Limb (tissue), 2 donors: Measurements from ENCODE around the gene DAAM2.

Source experiments
- DNase-seq, 2 donors: peaks; one replicate each; pipeline ENCODE4 v3.0.0-alpha.2; 2016; ENCODE audit errors: extremely low spot score in 2 of 2

The DAAM2 gene

DNA sequence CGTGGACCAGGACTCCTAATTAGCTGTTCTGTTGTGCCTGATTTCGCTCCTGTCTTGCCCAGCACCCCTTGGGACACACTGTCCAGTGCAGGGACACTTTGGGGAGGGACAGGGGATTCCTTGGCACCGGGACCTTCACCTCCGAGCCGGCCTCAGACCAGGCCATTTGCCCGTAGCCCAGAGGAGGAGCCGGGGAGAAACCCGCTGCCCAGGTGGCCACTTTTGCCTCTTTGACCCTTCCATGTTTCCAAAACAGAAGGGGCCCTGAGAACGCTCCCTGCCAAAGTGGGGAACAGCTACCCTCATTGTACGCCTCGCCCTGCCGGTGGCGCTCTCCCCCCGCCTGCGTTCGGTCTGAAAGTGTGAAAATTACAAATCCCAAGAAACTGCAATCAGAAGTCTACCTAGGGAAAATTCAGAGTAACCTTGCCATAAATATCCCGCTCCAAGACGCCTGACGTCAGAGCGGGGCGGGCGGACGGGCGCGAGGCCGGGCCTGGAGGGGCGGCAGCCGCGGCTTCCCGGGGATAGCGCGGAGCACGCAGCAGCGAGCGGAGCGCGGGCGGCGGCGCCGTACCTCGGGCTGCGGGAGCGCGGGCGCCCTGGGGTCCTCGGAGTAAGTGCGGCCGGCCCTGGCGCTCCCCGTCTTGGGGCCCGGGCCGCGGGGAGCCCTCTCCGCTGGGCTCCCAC, at the start of gene DAAM2:
Gene DAAM2, plus strand, starts transcription at position 527 of the 690 bp plus-strand sequence. CDS start 63,927 bp downstream, outside the sequence.
- DNase-seq, result peak; percentile 67 to 84

- DNase-seq, result no peak
These were observed 45.4 kb upstream of the DAAM2 start for GRCh38 chr6:39746795-39747194.

GRCh38 chr6:39752835-39753724, 39.1 kb upstream of the DAAM2 start:
- no peak for DNase-seq

DNA sequence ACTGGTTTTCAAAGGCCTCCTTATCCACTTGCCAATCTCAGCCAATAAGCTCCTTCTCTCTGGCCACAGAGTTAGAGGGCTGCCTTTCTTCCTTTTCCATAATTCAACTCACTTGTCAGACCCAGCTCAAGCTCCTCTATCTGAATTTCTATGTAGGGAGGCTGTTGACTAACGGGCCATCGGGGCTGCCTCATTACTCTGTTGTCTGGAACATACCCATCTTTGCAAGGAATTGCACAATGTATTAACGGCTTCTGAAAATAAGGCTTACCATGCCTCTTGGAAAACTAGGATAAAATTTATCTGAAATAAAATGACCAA, 38.5 kb upstream of the DAAM2 start:
- no peak for DNase-seq

DNA sequence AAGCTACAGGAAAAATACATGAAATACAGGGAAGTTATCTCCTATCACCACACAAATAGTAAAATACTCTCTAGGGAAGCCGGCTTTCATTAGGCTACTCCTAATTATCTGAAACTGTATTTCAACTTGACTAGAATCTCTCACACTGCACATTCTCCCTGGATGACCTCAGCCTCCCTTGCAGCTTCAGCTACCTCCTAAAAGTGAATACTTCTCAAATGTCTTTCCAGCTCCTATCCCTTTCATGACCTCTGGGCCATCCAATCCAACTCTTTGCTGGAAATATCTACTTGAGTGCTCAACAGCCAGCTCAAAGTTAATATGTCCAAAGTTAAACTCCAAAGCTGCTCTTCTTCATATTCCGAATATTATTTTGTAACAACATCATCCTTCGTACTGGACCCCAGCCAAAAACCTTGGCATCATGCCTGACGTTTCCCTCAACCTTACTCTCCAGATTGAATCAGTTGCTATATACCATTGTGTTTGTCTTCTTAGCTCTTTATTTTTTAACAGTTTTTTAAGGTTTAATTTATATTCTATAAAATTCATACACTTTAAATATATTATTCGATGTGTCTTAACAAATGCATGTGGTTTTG, 37.6 kb upstream of the DAAM2 start:
- DNase-seq, result no peak

DNA sequence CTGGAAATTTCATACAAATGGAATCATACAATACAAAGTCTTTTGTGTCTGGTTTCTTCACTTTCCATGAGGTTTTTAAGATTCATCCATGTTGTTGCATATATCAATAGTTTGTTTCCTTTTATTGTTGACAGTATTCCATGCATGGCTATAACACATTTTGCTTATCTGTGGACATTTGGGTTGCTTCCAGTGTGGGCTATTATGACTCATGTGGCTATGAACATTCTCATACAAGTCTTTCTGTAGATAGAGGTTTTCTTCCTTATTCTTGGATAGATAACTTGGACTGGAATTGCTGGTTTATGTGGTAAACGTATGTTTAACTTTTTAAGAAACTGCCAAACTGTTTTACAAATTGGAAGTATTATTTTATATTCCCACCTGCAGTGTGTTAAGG, 36.9 kb upstream of the DAAM2 start:
- no peak for DNase-seq

DNA sequence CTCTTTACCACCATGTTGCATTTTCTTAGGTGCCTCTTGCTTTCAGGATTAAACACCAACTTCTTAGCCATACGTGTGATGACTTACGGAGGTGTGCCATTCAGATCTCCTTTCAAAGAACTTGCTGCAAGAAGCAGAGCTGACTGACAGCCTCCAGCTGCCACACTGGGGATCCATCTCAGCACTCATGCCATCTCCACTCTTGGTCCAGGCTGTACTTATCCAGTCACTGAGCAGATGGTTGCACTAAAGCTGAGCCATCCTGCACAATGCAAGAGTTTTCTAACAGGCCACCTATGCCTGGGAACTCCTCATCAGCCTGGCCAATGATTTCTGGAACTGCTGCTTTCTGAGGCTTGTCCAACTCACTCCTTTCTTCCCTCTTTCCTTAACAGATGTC, 35.6 kb upstream of the DAAM2 start:
- no peak for DNase-seq

- DNase-seq, result no peak
These were observed 33.1 kb upstream of the DAAM2 start for GRCh38 chr6:39758905-39759605.

DNA sequence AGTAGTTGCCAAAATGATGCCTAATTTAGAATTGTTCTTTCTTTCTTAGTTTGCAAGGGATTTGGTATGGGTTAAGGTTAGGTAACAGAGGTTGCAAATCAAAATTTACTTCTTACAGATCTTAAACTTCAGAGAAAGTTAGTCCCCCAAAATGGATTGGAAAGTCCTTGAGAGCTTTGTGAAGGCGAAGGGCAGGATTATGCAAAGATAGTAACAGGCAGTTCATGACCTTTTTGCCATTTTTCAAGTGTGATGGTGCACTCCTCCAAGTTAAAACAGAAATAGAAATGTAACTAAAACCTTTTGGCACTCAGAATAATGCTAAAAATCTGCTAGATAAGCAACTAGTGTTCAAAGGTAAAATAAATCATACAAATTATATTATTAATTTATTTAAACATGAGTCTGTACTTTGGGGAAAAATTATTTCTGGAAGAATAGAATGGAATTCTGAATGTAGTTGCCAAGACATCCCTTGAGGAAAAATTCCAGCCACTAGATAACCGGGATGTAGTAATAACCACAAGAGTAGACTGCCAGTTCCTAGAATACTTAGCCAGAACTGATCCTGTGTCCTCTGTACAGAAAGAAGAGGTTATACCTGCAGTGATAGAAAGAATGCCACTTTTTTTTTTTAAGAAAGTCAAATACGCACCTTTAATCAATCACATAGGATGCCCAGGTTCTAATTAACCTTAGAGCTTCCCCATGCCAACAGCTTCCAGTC, 31.8 kb upstream of the DAAM2 start:
- DNase-seq, result no peak

- no peak for DNase-seq
These were observed 26.6 kb upstream of the DAAM2 start for GRCh38 chr6:39765508-39766065.

- no peak for DNase-seq
These were observed 23.2 kb upstream of the DAAM2 start for GRCh38 chr6:39769012-39769411.

GRCh38 chr6:39770446-39770845, 21.7 kb upstream of the DAAM2 start:
- DNase-seq, result no peak

GRCh38 chr6:39772559-39773273, 19.5 kb upstream of the DAAM2 start:
- no peak for DNase-seq

DNA sequence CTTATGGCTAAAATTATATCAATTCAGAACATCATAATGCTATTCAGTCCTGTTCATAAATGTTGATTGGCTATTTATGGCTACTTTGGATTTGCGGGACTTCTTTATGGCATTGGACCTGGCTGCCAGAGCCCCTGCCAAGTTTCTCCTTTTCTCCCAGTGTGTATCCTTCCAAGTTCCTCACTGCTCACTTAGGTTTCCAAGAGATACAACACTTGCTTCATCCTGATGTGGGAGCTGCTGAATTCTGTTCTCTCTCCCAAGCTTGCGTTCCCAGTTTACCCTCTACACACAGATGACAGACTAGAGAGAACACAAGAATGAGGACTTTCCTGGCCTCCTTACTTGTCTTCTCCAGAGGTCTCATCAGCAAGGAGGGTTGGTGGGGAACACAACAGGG, 18.4 kb upstream of the DAAM2 start:
- DNase-seq, result no peak

DNA sequence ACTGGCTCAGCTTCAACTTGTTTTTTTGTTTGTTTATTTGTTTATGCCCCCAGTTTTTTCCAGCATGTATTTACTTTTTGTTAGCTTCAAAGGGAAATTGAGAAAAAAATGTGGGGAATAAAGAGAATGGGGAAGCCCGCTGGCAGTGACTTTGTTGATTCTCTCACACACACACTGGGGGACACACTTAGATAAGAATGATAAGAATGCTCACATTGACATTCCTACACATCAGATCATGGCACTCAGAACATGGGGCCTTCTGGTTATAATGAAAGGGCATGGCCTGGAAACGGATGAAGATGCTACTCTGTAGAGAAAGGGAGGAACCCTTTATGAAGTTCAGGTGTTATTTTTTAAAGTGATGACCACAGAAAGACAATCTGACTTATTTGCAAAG, 15.6 kb upstream of the DAAM2 start:
- DNase-seq, result no peak

DNA sequence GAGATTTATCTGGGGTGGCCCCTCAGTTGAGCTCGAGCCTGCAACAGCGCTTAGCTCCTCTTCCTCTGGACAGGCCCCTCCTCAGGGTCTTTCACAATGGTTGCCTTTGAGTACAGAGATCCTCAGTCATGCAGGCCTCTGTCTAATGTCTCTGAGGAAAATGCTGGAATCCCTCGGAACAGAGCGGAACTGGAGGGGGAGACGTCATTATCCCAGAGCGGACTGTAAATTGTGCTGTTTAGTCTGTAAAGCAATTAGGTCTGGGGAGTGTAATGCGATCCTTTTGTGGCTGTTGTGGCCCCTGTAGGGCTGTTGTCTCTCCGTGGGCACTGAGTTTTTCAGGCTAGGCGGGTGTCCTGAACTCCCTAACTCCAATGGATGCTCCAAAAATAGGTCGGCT, 15.0 kb upstream of the DAAM2 start:
- DNase-seq, result no peak

DNA sequence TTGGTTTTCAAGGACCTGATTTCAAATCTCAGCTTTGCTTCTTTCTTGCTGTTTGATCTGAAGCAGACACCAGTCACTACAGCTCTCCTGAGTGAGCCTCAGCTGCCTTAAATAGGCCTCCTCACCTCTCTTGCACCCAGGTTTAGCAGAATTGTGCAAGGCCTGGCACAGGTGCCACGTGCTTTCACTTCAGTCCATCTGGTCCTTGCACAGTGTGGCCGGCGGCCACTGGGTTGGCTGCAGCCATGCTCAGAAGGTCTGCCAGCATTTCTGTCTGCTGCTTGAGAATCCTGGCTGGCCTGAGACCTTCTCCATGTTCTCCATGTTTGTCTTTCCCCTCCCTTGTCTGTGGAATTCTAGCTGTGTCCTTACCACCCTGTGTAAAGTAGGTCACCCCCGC, 14.5 kb upstream of the DAAM2 start:
- no peak for DNase-seq

DNA sequence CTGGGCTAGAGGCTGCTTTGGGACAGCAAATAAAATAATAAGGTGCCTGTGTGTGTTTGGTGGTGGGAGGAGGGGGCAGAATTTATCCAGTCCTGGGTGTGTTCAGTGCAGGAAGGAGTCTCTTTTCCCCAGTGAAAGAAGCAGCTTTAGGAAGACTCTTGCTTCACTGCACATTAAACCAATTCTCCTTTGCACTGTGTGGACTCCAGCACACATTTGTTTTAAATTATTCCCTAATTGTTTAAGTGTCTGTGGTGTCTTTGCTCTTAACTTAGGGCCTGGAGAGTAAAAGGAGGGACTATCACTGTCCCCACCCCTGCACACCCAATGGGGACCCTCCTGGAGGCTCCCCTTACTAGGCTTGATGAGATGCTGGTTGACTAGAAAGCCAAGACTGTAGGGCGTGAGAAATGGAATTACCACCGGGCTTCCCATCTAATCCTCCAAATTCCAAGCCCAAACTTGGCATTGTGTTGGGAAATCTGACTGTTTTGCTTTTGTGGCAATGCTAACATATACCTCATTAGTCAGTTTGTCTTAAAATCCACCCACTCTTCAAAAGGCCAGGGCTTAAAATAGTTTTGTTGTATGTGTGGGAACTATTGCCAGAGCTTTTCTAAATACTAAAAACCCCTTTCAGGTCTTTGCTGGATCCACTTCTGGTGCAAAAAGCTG, 13.5 kb upstream of the DAAM2 start:
- DNase-seq, result no peak

DNA sequence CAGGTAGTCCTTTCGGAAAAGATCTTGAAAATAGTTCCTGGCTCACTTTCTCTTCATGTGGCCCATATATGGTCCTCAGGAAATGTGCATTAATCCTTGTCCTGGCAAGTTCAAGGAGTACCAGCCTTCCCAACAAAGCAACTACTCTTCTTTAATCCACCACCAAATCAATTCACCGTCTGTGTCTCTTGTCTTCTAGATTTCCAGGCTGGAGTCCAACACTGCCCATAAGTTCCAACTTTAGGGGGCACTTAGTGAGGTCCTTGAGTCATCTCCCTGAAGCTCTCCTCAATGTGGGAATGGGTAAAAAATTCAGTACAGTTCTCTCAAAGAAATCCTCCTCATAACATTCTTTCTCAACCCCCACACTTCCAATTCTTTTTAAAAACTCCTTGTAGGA, 6.9 kb upstream of the DAAM2 start:
- no peak for DNase-seq

- DNase-seq, result no peak
These were observed 5.5 kb upstream of the DAAM2 start for GRCh38 chr6:39786649-39787048.
